ENCODE results near the gene USH2A.

USH2A gene

GRCh38 chr1:215844266-215844665 lies 579.0 kb downstream of the USH2A start:
- no peak for ATAC-seq (ENCODE audit: insufficient read depth, low read depth)
- Histone ChIP-seq H2AFZ (ENCODE audit: low read depth, low read length) (no peak overlapping the region), H3K4me2 (ENCODE audit: insufficient read depth, low read length) (no peak overlapping the region), H3K27me3 (ENCODE audit: insufficient read depth, low read length, poor library complexity) (no peaks in the 10 kb centered on the region), H3K79me2 (ENCODE audit: insufficient read depth, low read length) (no peaks in the 10 kb centered on the region), H3K27ac (ENCODE audit: low read length) (no peak overlapping the region), H3K4me1 (ENCODE audit: insufficient read depth, low read length) (no peaks in the 10 kb centered on the region), H3K36me3 (ENCODE audit: insufficient read depth, low read length) (no peaks in the 10 kb centered on the region), H3K9me3 (ENCODE audit: insufficient read depth, low read length, severe bottlenecking) (no peaks in the 10 kb centered on the region), H4K20me1 (ENCODE audit: insufficient read depth, low read length) (no peaks in the 10 kb centered on the region), H3K4me3 (ENCODE audit: low read depth in 1 of 2, low read length in 2 of 2) (no peak overlapping the region), H3K9ac (ENCODE audit: low read depth, low read length) (no peak overlapping the region)
- DNase-seq = no peak
- TF ChIP-seq CTCF (IDR thresholded peaks at IDR 0.05; ENCODE audit: borderline replicate concordance, extremely low read depth, low read length, poor library complexity, severe bottlenecking) (no peak), EZH2 (IDR thresholded peaks at IDR 0.05; ENCODE audit: borderline replicate concordance, low read depth, low read length, severe bottlenecking) (no peak)

DNA sequence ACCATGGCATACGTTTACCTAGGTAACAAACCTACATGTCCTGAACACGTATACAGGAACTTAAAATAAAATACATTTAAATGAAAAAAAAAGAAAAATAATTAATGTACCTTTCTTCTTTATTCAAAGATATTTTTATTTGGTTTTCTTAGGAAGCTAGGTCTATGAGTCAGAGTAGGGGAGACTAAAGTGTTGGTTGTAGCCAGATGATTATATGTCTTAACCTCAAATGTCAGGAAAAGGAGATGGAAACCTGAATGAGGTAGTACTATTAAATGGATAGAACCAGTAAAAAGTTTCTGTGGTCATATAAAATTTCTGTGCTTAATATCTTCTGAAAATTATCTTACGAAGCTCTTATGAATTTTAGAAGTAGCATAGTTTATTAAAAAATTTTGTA lies 580.3 kb downstream of the USH2A start:
- no peak overlapping the region for H3K4me2 ChIP-seq (ENCODE audit: insufficient read depth, low read length)
- DNase-seq (no peak), ATAC-seq (ENCODE audit: insufficient read depth, low read depth) (no peak)
- no peaks in the 10 kb centered on the region for H4K20me1 ChIP-seq (ENCODE audit: insufficient read depth, low read length)
- no peak overlapping the region for H3K27ac ChIP-seq (ENCODE audit: low read length)
- H3K4me1 ChIP-seq (ENCODE audit: insufficient read depth, low read length) = no peaks in the 10 kb centered on the region
- TF ChIP-seq EZH2 (IDR thresholded peaks at IDR 0.05; ENCODE audit: borderline replicate concordance, low read depth, low read length, severe bottlenecking) (no peak), CTCF (IDR thresholded peaks at IDR 0.05; ENCODE audit: borderline replicate concordance, extremely low read depth, low read length, poor library complexity, severe bottlenecking) (no peak)
- no peak overlapping the region for H3K9ac ChIP-seq (ENCODE audit: low read depth, low read length)
- no peaks in the 10 kb centered on the region for H3K36me3 ChIP-seq (ENCODE audit: insufficient read depth, low read length)
- no peaks in the 10 kb centered on the region for H3K27me3 ChIP-seq (ENCODE audit: insufficient read depth, low read length, poor library complexity)
- H3K9me3 ChIP-seq (ENCODE audit: insufficient read depth, low read length, severe bottlenecking) = no peaks in the 10 kb centered on the region
- no peaks in the 10 kb centered on the region for H3K79me2 ChIP-seq (ENCODE audit: insufficient read depth, low read length)
- no peak overlapping the region for H3K4me3 ChIP-seq (ENCODE audit: low read depth in 1 of 2, low read length in 2 of 2)
- H2AFZ ChIP-seq (ENCODE audit: low read depth, low read length) = no peak overlapping the region

- H2AFZ ChIP-seq (ENCODE audit: low read depth, low read length) = no peak overlapping the region
- H3K79me2 ChIP-seq (ENCODE audit: insufficient read depth, low read length) = no peaks in the 10 kb centered on the region
- TF ChIP-seq CTCF (IDR thresholded peaks at IDR 0.05; ENCODE audit: borderline replicate concordance, extremely low read depth, low read length, poor library complexity, severe bottlenecking) (no peak), EZH2 (IDR thresholded peaks at IDR 0.05; ENCODE audit: borderline replicate concordance, low read depth, low read length, severe bottlenecking) (no peak)
- no peaks in the 10 kb centered on the region for H3K9me3 ChIP-seq (ENCODE audit: insufficient read depth, low read length, severe bottlenecking)
- H3K4me2 ChIP-seq (ENCODE audit: insufficient read depth, low read length) = no peak overlapping the region
- no peak overlapping the region for H3K9ac ChIP-seq (ENCODE audit: low read depth, low read length)
- DNase-seq = no peak
- H3K27me3 ChIP-seq (ENCODE audit: insufficient read depth, low read length, poor library complexity) = no peaks in the 10 kb centered on the region
- no peaks in the 10 kb centered on the region for H4K20me1 ChIP-seq (ENCODE audit: insufficient read depth, low read length)
- no peaks in the 10 kb centered on the region for H3K36me3 ChIP-seq (ENCODE audit: insufficient read depth, low read length)
- H3K4me1 ChIP-seq (ENCODE audit: insufficient read depth, low read length) = no peaks in the 10 kb centered on the region
- no peak overlapping the region for H3K27ac ChIP-seq (ENCODE audit: low read length)
- ATAC-seq (ENCODE audit: insufficient read depth, low read depth) = no peak
- H3K4me3 ChIP-seq (ENCODE audit: low read depth in 1 of 2, low read length in 2 of 2) = no peak overlapping the region
Observed at GRCh38 chr1:215835951-215836350, 587.3 kb downstream of the USH2A start.

Data from DND-41 (cell line).